Naive B cell (primary cell): ENCODE data around the gene USP34. TPM values are rescaled to one million over a fixed set of nuclear protein-coding genes. Genes with fewer than 3 reads are reported as not detected.
A peak's percentile ranks its signal among the peaks of the same experiment; 100 is the strongest.
"Not testable (repeated sequence)": the region's sequence is repeated elsewhere in the genome, so short reads cannot be mapped to it uniquely, and the experiment has no call there.

Experiments
- ATAC-seq, 2 donors: fragments of 150-1000 bp; cut with Tn5 transposase; 2 replicates each; pipeline ENCODE4 v1.10.0; 2021; ENCODE audit warnings: low read depth in 2 of 2, mild to moderate bottlenecking in 2 of 2, moderate library complexity in 2 of 2
- DNase-seq: peaks from one replicate; pipeline ENCODE4 v3.0.0; 2022
- H3K27ac Mint-ChIP-seq, 6 donors: one replicate each; pipeline ENCODE4 v1.8.0; 2020 to 2022; ENCODE audit warnings: mild to moderate bottlenecking in 6 of 6, mixed read lengths in 6 of 6, moderate library complexity in 5 of 6, inconsistent platforms in 2 of 6
- H3K27me3 Mint-ChIP-seq, 3 donors: one replicate each; pipeline ENCODE4 v1.8.0; 2021 to 2022; ENCODE audit warnings: mixed read lengths in 3 of 3, mild to moderate bottlenecking in 1 of 3
- H3K36me3 Mint-ChIP-seq, 2 donors: one replicate each; pipeline ENCODE4 v1.8.0; 2020 to 2022; ENCODE audit warnings: mixed read lengths in 2 of 2, inconsistent platforms in 1 of 2, mild to moderate bottlenecking in 1 of 2
- H3K4me1 Mint-ChIP-seq, 3 donors: one replicate each; pipeline ENCODE4 v1.8.0; 2020 to 2022; ENCODE audit warnings: mixed read lengths in 3 of 3, inconsistent platforms in 1 of 3, mild to moderate bottlenecking in 1 of 3, moderate library complexity in 1 of 3
- H3K4me3 Mint-ChIP-seq, 8 donors: one replicate each; pipeline ENCODE4 v1.8.0; 2020 to 2022; ENCODE audit warnings: mild to moderate bottlenecking in 8 of 8, mixed read lengths in 8 of 8, moderate library complexity in 8 of 8, inconsistent platforms in 2 of 8
- H3K9me3 Mint-ChIP-seq, 7 donors: one replicate each; pipeline ENCODE4 v1.8.0; 2020 to 2022; ENCODE audit warnings: mixed read lengths in 7 of 7, mild to moderate bottlenecking in 5 of 7, inconsistent platforms in 2 of 7, moderate library complexity in 1 of 7
- polyA plus RNA-seq, 6 donors: library from polyadenylated mRNA; unstranded; fragments of 300-500 nt; fragmentation: Illumina TruSeq; gene quantifications; one replicate each; pipeline ENCODE4 v1.2.3, GENCODE V29; 2021; ENCODE audit warnings: low read depth in 6 of 6

Gene USP34
- polyA plus RNA-seq, 6 donors from 2014 or later: 16.1 to 26.9 (median 21.4) TPM

DNA sequence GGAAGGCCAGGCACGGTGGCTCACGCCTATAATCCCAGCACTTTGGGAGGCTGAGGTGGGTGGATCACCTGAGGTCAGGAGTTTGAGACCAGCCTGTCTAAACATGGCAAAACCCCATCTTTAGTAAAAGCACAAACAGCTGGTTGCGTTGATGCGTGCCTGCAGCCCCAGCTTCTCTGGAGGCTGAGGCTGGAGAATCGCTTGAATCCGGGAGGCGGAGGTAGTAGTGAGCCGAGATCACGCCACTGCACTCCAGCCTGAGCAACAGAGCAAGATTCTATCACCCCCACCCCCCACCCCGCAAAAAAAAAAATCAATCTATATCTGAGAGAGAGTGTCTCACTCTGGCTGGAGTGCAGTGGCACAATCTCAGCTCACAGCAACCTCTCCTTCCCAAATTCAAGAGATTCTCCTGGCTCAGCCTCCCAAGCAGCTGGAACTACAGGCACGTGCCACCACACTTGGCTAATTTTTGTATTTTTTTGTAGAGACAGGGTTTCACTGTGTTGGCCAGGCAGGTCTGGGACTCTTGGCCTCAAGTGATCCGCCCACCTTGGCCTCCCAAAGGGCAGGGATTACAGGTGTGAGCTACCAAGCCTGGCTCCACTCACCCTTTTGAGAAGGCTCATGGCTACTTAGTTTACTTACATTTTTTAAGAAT lies 6.2 kb upstream of the USP34 start:
- peak overlapping the region in 4 of 6 donors; percentile 29 to 76 (median 62) for H3K27ac Mint-ChIP-seq

DNA sequence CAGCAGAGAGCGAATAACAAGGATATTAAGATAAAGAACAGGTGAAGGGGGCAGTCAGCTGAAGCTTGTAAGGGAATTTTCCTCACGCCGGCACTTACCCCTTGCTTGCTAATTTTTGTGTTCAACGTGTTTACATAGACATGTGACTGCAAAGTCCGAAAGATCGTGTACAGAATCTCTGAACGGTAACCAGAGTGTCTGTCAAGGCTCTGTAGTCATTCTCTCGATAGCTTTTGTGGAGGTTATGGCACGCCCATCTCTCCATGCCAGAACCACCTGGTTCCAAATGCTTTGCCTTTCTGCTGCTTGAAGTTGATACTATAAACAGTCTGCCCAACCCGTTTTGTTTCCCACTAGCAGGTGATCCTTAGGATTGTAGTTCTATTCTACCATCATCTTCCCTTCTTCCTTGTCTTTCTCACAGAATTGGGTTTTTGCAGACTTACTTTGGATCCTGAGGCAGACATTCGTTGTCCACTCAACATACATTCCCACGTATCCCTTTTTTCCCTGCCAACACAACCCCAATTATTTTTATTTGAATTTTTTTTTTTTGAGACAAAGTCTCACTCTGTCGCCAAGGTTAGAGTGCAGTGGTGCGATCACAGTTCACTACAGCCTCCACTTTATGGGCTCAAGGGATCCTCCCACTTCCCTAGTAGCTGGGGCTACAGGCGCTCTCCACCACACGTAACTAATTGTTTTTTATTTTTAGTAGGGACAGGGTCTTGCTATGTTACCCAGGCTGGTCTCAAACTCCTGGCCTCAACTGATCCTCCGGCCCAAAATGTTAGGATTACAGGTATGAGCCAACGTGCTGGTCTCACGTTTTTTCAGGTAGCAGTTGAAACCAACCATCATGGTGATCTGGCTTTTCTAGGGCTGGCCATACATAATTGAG lies 1.3 kb upstream of the USP34 start:
- no peaks in the 10 kb centered on the region for H3K27me3 Mint-ChIP-seq
- peak overlapping the region; percentile 87 to 97 (median 95) for H3K4me3 Mint-ChIP-seq
- peaks cover 16 to 40% (median 23%) of the 10 kb centered on the region in 3 donors for H3K4me1 Mint-ChIP-seq
- peak overlapping the region; percentile 97 to 100 (median 99) for H3K27ac Mint-ChIP-seq
- DNase-seq (no peak), ATAC-seq (peak; percentile 22 to 29)
- H3K36me3 Mint-ChIP-seq: no peaks in the 10 kb centered on the region
- H3K9me3 Mint-ChIP-seq: no peaks in the 10 kb centered on the region

More for the DNA sequence above, 6.2 kb upstream of the USP34 start:
- H3K4me3 Mint-ChIP-seq, DNase-seq, H3K9me3 Mint-ChIP-seq, H3K36me3 Mint-ChIP-seq, H3K27me3 Mint-ChIP-seq, ATAC-seq: not testable (repeated sequence)
- peaks cover 3 to 15% (median 4%) of the 10 kb centered on the region in 3 donors for H3K4me1 Mint-ChIP-seq

DNA sequence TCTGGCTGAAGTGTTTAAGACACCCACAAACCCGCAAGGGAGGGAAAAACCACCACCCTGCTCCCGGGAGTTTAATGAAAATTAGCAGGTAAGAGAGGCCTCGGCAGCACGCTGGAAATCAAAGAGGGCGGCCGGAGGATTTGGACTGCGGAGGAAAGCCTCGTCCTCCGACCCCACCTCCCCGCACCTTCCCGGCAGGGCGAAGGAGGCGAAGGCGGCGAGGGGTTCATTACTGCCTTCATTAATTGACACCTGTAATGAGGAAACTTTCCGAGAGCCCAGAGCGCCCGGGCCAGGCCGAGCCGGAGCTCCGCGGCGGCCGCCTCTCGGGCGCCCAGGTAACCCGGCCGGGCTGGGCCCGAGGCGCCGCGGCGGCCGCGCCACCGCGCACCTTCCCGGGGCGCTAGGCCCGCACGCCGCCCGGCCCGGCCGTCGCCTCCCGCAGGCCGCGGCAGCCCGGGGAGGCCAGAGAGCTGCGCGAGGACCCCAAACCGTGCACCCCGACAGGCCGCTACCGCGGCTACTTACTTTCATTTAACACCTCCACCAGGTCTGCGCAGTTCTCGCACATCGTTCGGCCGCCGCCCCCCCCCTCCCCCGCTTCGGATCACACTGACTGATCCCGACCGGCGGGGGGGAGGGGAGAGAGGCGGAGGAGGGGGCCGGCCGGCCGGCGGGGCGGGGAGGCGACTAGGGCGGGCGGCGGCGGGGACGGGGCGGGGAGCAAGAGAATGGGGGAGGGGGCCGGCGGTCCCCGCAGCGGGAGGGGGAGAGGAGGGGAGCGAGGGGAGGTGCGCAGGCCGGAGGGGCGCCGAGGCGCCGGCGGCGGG lies 550 bp downstream of the USP34 start:
- peak overlapping the region; percentile 87 to 98 (median 94) for H3K4me3 Mint-ChIP-seq
- ATAC-seq (peak; percentile 23 to 29), DNase-seq (peak; percentile 60)
- H3K9me3 Mint-ChIP-seq: no peaks in the 10 kb centered on the region
- H3K27ac Mint-ChIP-seq: peak overlapping the region; percentile 95 to 99 (median 97)
- H3K27me3 Mint-ChIP-seq: no peaks in the 10 kb centered on the region
- no peaks in the 10 kb centered on the region for H3K36me3 Mint-ChIP-seq
- peaks cover 16 to 47% (median 23%) of the 10 kb centered on the region in 3 donors for H3K4me1 Mint-ChIP-seq

DNA sequence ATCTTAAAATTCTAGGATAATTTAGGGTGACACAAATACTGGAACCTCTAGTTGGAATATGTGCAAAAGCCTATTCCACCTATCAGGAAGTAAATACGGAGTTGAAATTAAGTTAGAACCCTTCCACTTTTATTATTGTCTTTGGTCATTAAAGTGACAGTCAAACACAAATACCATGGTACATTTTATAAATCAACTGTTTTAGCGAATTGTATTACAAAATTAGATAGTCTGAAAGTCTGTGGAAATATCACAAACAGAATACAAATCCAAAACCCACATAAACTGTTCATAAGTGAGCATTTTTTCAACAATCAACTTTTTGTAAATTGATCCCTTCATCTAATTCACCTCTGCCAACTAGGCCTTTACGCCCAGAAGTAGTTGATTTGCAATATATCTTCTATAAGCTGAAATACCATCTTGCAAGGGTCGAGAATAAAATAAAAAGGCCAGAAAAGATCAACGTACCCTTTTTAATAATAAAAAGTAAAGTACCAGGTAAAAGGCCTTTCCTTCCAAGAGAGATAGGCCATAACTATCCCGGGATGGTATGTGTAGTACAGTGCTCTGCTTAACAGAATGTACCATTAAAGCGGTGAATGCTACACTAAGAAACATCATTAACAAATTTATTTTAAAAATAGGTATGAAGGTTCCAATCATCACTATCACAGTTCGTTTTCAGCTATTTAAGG lies 1.3 kb downstream of the USP34 start:
- DNase-seq: no peak
- no peaks in the 10 kb centered on the region for H3K36me3 Mint-ChIP-seq
- H3K9me3 Mint-ChIP-seq: no peaks in the 10 kb centered on the region
- H3K27ac Mint-ChIP-seq: peak overlapping the region; percentile 95 to 99 (median 97)
- ATAC-seq: no peak
- H3K27me3 Mint-ChIP-seq: no peaks in the 10 kb centered on the region
- H3K4me3 Mint-ChIP-seq: peak overlapping the region; percentile 87 to 98 (median 94)
- peaks cover 19 to 54% (median 24%) of the 10 kb centered on the region in 3 donors for H3K4me1 Mint-ChIP-seq

DNA sequence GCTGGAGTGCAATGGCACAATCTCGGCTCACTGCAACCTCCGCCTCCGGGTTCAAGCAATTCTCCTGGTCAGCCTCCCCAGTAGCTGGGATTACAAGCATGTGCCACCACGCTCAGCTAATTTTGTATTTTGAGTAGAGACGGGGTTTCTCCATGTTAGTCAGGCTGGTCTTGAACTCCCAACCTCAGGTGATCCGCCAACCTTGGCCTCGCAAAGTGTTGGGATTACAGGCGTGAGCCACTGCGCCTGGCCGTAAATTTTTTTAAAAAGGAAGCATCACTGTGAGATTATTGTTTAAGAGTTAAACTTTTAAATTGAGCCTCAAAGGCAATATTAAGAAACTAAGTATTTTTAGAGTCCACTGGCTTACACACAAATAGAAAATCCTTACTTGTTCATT lies 2.7 kb downstream of the USP34 start:
- Mint-ChIP-seq H3K27ac (peak overlapping the region in 3 of 6 donors; percentile 11 to 98 (median 69)), H3K4me3 (peak overlapping the region in 4 of 8 donors; percentile 42 to 92 (median 88)), H3K4me1 (peaks cover 28 to 62% (median 34%) of the 10 kb centered on the region in 3 donors)
- H3K27me3 Mint-ChIP-seq, ATAC-seq, H3K36me3 Mint-ChIP-seq, DNase-seq, H3K9me3 Mint-ChIP-seq: not testable (repeated sequence)

DNA sequence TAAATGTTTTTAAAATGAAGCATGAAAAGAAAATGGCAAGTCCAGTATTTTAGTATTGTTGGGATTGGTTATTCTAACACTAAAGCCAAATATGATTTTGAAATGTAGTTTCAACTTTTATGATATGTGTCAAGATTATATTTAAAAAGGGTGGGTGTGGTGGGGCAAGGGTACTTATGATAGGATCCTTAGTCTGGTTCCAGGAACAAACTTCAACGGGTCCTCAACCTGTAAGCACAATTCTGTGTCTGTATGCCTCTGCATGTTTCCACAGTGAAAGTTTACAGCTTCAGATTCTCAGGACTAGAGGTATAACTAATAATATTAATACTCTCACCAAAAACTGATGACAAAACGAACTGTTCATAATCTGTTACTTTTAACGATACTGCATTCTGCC lies 5.8 kb downstream of the USP34 start:
- H3K36me3 Mint-ChIP-seq: no peaks in the 10 kb centered on the region
- ATAC-seq: no peak
- H3K27ac Mint-ChIP-seq: peak overlapping the region in 5 of 6 donors; percentile 87 to 97 (median 90)
- no peak for DNase-seq
- H3K4me3 Mint-ChIP-seq: peak overlapping the region in 4 of 8 donors; percentile 35 to 53 (median 48)
- no peaks in the 10 kb centered on the region for H3K27me3 Mint-ChIP-seq
- H3K9me3 Mint-ChIP-seq: no peaks in the 10 kb centered on the region
- H3K4me1 Mint-ChIP-seq: peaks cover 19 to 79% (median 29%) of the 10 kb centered on the region in 3 donors

DNA sequence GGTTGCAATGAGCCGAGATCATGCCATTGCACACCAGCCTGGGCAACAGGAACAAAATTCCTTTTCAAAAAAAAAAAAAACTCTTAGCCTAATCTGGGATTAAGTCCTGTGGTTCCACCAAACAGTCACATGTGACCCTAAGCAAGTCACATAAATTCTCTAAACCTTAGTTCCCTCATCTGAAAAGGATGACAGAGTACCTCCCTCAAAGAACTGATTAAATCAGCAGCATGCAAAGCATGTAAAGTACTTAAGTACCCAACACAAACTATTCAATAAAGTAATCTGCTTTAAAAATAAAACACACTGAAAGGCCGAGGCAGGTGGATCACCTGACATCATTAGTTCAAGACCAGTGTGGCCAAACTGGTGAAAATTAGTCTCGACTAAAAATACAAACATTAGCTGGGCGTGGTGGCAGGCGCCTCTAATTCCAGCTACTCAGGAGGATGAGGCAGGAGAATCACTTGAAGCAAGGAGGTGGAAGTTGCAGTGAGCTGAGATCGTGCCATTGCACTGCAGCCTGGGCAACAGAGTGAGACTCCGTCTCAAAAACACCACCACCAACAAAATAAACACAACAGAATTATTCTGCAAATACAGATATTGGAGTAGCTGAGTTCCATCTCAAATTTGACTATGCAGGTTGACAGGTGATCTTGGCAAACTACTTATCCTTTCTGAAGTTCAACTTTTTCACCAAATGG lies 7.0 kb downstream of the USP34 start:
- peaks cover 0 to 4% of the 10 kb centered on the region in 2 donors for H3K36me3 Mint-ChIP-seq
- H3K4me1 Mint-ChIP-seq: peaks cover 12 to 79% (median 21%) of the 10 kb centered on the region in 3 donors
- DNase-seq (no peak), ATAC-seq (peak; percentile 24 to 41)
- no peaks in the 10 kb centered on the region for H3K9me3 Mint-ChIP-seq
- peak overlapping the region; percentile 82 to 97 (median 89) for H3K27ac Mint-ChIP-seq
- H3K27me3 Mint-ChIP-seq: no peaks in the 10 kb centered on the region
- peak overlapping the region in 7 of 8 donors; percentile 30 to 77 (median 48) for H3K4me3 Mint-ChIP-seq

DNA sequence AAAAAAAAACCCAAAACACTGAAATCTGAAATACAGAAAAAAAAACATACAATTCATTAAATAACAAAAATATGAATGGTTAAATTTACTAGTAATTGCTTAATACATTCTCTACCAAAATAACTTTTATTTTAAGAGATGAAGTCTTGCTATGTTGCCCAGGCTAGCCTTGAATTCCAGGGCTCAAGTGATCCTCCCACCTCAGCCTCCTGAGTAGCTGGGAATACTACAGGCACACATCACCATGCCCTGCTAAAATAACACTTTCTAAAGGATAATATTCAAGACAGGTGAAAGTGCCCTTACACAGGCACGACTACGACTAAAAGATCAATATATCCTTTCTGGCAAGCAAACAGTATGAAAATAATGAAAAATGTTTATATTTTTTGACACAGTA lies 9.5 kb downstream of the USP34 start:
- H3K4me3 Mint-ChIP-seq: no peak overlapping the region
- H3K4me1 Mint-ChIP-seq: peaks cover 27 to 92% (median 43%) of the 10 kb centered on the region in 3 donors
- peak overlapping the region in 3 of 6 donors; percentile 44 to 90 (median 52) for H3K27ac Mint-ChIP-seq
- H3K9me3 Mint-ChIP-seq: no peaks in the 10 kb centered on the region
- peaks cover 0 to 4% of the 10 kb centered on the region in 2 donors for H3K36me3 Mint-ChIP-seq
- no peak for DNase-seq
- H3K27me3 Mint-ChIP-seq: no peaks in the 10 kb centered on the region
- ATAC-seq: no peak

DNA sequence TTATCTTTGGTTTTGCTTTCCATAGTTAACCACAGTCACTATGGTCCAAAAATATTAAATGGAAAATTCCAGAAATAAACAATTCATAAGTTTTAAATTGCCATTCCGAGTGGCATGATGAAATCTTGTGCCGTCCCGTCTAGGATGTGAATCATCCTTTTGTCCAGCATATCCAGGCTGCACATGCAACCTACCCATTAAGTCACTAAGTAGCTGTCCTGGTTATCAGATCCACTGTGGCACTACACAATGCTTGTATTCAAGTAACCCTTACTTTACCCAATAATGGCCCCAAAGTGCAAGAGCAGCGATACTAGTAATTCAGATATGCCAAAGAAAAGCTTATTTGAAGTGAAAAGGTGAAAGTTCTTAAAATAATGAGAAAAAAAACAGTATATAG lies 10.7 kb downstream of the USP34 start:
- no peaks in the 10 kb centered on the region for H3K27me3 Mint-ChIP-seq
- ATAC-seq: no peak
- peak overlapping the region in 3 of 6 donors; percentile 56 to 65 (median 57) for H3K27ac Mint-ChIP-seq
- no peak for DNase-seq
- no peaks in the 10 kb centered on the region for H3K9me3 Mint-ChIP-seq
- H3K4me3 Mint-ChIP-seq: peak overlapping the region in 1 of 8 donors; percentile 21
- peaks cover 0 to 4% of the 10 kb centered on the region in 2 donors for H3K36me3 Mint-ChIP-seq
- peaks cover 37 to 93% (median 54%) of the 10 kb centered on the region in 3 donors for H3K4me1 Mint-ChIP-seq

DNA sequence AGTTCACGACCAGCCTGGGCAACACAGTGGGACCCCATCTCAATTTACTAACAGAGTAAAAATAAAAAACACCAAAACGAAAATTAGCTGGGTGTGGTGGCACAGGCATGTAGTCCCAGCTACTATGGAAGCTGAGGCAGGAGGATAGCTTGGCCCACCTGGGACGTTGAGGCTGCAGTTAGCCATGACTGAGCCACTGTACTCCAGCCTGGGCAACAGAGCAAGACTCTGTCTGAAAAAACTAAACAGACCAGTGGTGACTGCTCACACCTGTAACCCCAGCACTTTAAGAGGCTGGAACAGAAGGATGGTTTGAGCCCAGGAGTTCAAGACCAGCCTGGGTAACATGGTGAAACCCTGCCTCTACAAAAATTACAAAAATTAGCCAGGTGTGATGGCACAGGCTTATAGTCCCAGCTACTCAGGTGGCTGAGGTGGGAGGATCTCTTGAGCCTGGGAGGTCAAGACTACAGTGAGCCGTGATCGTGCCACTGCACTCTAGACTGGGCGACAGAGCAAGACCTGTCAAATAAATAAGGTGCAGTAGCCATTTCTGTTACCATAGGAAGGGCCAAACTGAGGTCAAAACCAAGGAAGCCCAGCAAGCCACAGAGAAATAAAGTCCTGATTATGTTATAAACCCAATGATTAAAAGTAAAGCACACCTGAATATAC lies 14.0 kb downstream of the USP34 start:
- peak overlapping the region in 4 of 6 donors; percentile 31 to 86 (median 76) for H3K27ac Mint-ChIP-seq
- no peaks in the 10 kb centered on the region for H3K27me3 Mint-ChIP-seq
- DNase-seq (no peak), ATAC-seq (no peak)
- H3K36me3 Mint-ChIP-seq: peaks cover 0 to 4% of the 10 kb centered on the region in 2 donors
- H3K4me3 Mint-ChIP-seq: peak overlapping the region in 2 of 8 donors; percentile 36 to 71
- H3K4me1 Mint-ChIP-seq: peaks cover 30 to 85% (median 62%) of the 10 kb centered on the region in 3 donors
- no peaks in the 10 kb centered on the region for H3K9me3 Mint-ChIP-seq

DNA sequence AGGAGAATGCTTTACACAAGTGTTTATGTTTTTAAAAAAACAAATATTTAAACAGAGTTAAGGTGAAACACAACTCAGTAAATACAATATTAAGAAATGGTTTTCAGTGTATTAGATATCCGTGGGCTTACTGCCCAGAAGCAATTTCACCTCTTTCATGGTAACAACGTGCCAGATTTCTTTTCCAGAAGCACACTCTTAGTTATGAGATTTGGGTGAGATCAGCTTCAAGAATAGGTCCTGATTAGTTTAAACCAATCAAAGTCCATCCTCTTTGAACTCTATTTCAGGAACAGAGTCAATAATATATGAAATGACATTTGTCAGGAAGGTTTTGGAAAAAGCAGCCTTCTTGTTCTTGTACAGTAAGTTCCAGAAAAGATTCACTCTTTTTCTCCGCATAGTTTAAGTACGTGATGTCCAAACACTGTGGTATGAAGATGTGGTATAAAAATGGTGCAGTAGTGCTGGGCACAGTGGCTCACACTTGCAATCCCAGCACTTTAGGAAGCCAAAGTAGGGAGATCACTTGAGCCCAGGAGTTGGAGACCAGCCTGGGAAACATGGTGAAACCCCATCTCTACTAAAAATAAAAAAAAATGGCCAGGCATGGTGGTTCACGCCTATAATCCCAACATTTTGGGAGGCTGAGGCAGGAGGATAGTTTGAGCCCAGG lies 14.7 kb downstream of the USP34 start:
- Mint-ChIP-seq H3K27ac (peak overlapping the region in 3 of 6 donors; percentile 6 to 59 (median 42)), H3K36me3 (peaks cover 0 to 4% of the 10 kb centered on the region in 2 donors), H3K4me3 (peak overlapping the region in 3 of 8 donors; percentile 23 to 71 (median 36)), H3K4me1 (peaks cover 30 to 84% (median 62%) of the 10 kb centered on the region in 3 donors), H3K27me3 (no peaks in the 10 kb centered on the region), H3K9me3 (no peaks in the 10 kb centered on the region)
- no peak for ATAC-seq
- DNase-seq: no peak
